Breast epithelium (tissue), 4 donors: Measurements from ENCODE around the gene PIK3R6. TPM values are rescaled to one million over a fixed set of nuclear protein-coding genes. Genes with fewer than 3 reads are reported as not detected.
A peak's percentile ranks its signal among the peaks of the same experiment; 100 is the strongest.

ENCODE experiments used
- DNase-seq, 2 donors: peaks; one replicate each; pipeline ENCODE4 v3.0.0-alpha.2; 2019; ENCODE audit warnings: low spot score in 2 of 2
- H3K27ac ChIP-seq, 2 donors: fragments of 200-600 bp; sonication (generic) in 1 of 2; one replicate each; pipeline ENCODE4 v1.5.1; 2016 to 2019; ENCODE audit warnings: mild to moderate bottlenecking in 1 of 2
- H3K27me3 ChIP-seq, 2 donors: fragments of 200-600 bp; sonication (generic) in 1 of 2; one replicate each; pipeline versions ENCODE4 v1.5.1 to v1.6.0; 2017 to 2019; ENCODE audit warnings: control low read depth in 1 of 2, mild to moderate bottlenecking in 1 of 2
- H3K36me3 ChIP-seq: fragments of 200-600 bp; one replicate; pipeline ENCODE4 v1.5.1; 2019
- H3K4me1 ChIP-seq, 2 donors: fragments of 200-600 bp; sonication (generic); one replicate each; pipeline ENCODE4 v1.5.1; 2016 to 2019; ENCODE audit warnings: control low read depth in 1 of 2
- H3K4me3 ChIP-seq, 3 donors: fragments of 200-600 bp; sonication (generic); 1 replicate in 2 of 3; 2 replicates in 1 of 3; pipeline ENCODE4 v1.5.1; 2016 to 2019; ENCODE audit warnings: mild to moderate bottlenecking in 3 of 3, moderate library complexity in 2 of 3
- H3K9me3 ChIP-seq, 2 donors: fragments of 200-600 bp; sonication (generic) in 1 of 2; one replicate each; pipeline ENCODE4 v1.5.1; 2016 to 2019; ENCODE audit warnings: control low read depth in 1 of 2
- CTCF ChIP-seq, 3 donors: fragments of 450-650 bp; IDR thresholded peaks; one replicate each; pipeline ENCODE4 v1.5.1; 2016 to 2017; ENCODE audit warnings: antibody characterized with exemption in 3 of 3, mild to moderate bottlenecking in 3 of 3, moderate library complexity in 3 of 3
- POLR2A ChIP-seq: fragments of 450-650 bp; IDR thresholded peaks from one replicate; pipeline ENCODE4 v1.6.1; 2016; ENCODE audit warnings: antibody characterized with exemption, mild to moderate bottlenecking, moderate library complexity
- POLR2AphosphoS5 ChIP-seq, 3 donors: sonication (generic); formaldehyde crosslinking; IDR thresholded peaks; one replicate each; pipeline ENCODE4 v1.6.1; 2017; ENCODE audit warnings: antibody characterized with exemption in 3 of 3
- intact Hi-C: fragments of 100-400 bp; cut with DNase I; formaldehyde crosslinking; loops from one replicate; pipeline ENCODE4 v1.15.1; 2023; ENCODE audit warnings: low total_unique reads
- total RNA-seq, 3 donors: library from RNA; depleted of rRNA; stranded (reverse); fragments of >200 nt; gene quantifications; one replicate each; pipeline ENCODE4 v1.1.0, GENCODE V29; 2016

Gene PIK3R6
- total RNA-seq, 3 donors from 2014 or later: under 0.01 to 2.9 (median 2.5) TPM

DNA sequence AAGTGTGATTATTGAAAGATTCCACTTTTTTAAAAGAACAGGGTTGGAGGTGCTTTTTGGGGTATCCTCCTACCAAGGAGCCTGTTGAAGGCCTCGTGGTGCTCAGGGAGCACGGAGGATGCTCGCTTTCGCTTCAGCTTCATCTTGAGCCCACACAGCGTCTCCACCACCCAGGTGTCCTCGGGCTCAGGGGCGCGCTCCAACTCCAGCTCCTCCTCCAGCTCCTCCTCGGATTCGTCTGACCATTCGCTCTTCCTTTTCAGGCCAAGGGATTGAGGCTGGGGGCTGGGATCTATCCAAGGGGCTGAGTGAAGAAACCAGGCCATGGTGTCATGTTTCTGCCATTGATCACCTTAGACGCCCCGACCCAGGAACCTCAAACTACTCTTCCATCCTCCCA lies 110.3 kb downstream of the PIK3R6 start:
- Histone ChIP-seq H3K4me1 (no peaks in the 10 kb centered on the region), H3K4me3 (no peak overlapping the region), H3K27ac (no peak overlapping the region), H3K27me3 (no peaks in the 10 kb centered on the region), H3K36me3 (no peaks in the 10 kb centered on the region), H3K9me3 (no peaks in the 10 kb centered on the region)
- no peak for DNase-seq
- intact Hi-C loops: no loop called here
- TF ChIP-seq POLR2AphosphoS5 (IDR thresholded peaks at IDR 0.05) (no peak), POLR2A (no peak), CTCF (IDR thresholded peaks at IDR 0.05) (no peak)

DNA sequence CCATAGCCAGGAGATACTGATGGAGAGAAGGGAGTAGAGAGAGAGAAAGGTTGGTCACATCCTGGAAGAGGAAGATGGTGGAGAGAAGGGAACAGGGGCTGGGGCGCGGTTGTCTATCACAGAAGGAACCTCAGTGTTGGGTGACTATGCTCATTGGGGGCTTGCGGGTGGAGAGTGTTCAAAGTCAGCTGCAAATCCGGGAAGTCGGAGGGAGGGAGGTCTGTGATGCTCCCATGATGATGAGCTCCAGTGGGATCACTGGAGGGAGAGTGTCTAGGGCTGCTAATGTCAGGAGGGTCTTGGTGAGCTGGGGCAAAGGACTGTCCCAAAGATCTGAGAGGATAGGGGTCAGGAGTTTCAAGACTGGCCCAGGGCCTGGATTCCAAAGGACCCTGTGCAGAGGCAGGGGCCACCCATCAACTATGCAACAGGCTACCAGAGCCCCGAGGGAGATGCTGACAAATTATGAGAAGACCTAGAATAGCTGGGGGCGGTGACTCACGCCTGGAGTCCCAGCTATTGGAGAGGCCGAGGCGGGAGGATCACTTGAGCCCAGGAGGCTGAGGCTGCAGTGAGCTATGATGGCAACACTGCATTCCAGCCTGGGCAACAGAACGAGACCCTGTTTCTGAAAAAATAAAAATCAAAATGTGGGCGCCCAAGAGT lies 111.8 kb downstream of the PIK3R6 start:
- H3K4me1 ChIP-seq: no peaks in the 10 kb centered on the region
- no peaks in the 10 kb centered on the region for H3K36me3 ChIP-seq
- no peak overlapping the region for H3K4me3 ChIP-seq
- TF ChIP-seq POLR2A (no peak), CTCF (IDR thresholded peaks at IDR 0.05) (no peak), POLR2AphosphoS5 (IDR thresholded peaks at IDR 0.05) (no peak)
- DNase-seq: no peak
- H3K9me3 ChIP-seq: no peaks in the 10 kb centered on the region
- H3K27me3 ChIP-seq: no peaks in the 10 kb centered on the region
- no peak overlapping the region for H3K27ac ChIP-seq
- intact Hi-C loops: no loop called here

- intact Hi-C loops: no loop called here
- no peak for DNase-seq
- Histone ChIP-seq H3K9me3 (no peaks in the 10 kb centered on the region), H3K4me1 (no peaks in the 10 kb centered on the region), H3K27ac (no peak overlapping the region), H3K4me3 (no peak overlapping the region), H3K27me3 (no peaks in the 10 kb centered on the region), H3K36me3 (no peaks in the 10 kb centered on the region)
- no peak for TF ChIP-seq POLR2A
- no peak for TF ChIP-seq CTCF (IDR thresholded peaks at IDR 0.05)
- no peak for TF ChIP-seq POLR2AphosphoS5 (IDR thresholded peaks at IDR 0.05)
Measured at GRCh38 chr17:8754890-8755289, 112.6 kb downstream of the PIK3R6 start.

- Histone ChIP-seq H3K4me1 (no peaks in the 10 kb centered on the region), H3K36me3 (no peaks in the 10 kb centered on the region), H3K4me3 (no peak overlapping the region), H3K27me3 (no peaks in the 10 kb centered on the region), H3K27ac (no peak overlapping the region), H3K9me3 (no peaks in the 10 kb centered on the region)
- TF ChIP-seq CTCF (IDR thresholded peaks at IDR 0.05): peak in 1 of 3 donors; percentile 19
- no peak for TF ChIP-seq POLR2A
- intact Hi-C loops: no loop called here
- no peak for DNase-seq
Measured at GRCh38 chr17:8753976-8754440, 113.5 kb downstream of the PIK3R6 start.

DNA sequence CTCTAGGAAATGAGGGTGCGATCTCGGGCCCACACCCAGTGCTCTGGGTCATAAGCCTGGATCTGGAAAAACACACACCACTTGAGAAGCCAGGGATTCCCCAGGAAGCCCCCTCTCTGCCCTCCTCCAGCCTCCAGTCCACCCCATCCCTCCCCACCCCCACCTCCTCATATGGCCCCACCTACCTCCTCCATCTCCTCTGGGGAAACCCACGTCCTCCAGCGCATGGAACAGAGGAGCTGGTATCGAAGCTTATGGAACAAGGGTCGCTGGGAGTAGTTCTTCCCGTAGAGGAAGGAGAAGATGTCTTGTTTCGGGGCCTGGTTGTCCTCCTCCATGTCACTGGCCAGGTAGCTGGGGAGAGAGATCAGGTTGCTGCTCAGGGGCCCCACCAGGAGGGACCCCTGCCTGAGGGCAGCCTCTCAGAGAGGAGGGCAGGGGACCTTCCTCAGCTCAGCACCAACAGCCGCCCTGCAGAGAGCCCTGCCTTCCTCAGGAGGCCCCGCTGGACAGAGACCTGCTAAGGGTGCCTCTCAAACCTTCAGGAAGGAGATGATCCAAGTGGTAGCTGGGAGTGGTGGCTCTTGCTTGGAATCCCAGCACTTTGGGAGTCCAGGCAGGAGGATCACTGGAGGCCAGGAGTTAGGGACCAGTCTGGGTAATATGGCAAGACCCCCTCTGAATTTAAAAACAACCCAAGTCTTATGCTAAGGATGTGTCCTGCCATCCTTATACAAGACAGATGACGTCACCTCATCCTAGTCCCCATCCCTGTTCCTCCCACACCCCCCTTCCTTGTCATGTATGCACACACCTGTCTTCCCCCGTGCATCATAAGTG lies 114.1 kb downstream of the PIK3R6 start:
- H3K4me1 ChIP-seq: no peaks in the 10 kb centered on the region
- no peaks in the 10 kb centered on the region for H3K27me3 ChIP-seq
- TF ChIP-seq POLR2A: no peak
- TF ChIP-seq CTCF (IDR thresholded peaks at IDR 0.05): no peak
- TF ChIP-seq POLR2AphosphoS5 (IDR thresholded peaks at IDR 0.05): no peak
- no peaks in the 10 kb centered on the region for H3K9me3 ChIP-seq
- no peak overlapping the region for H3K27ac ChIP-seq
- no peak overlapping the region for H3K4me3 ChIP-seq
- H3K36me3 ChIP-seq: no peaks in the 10 kb centered on the region
- intact Hi-C loops: no loop called here
- DNase-seq: no peak
